ENCODE data around the gene FAM186B.

GRCh38 chr12:49542592-49543160, 62.8 kb downstream of the FAM186B start:
- no peak for TF ChIP-seq GATA2 (IDR thresholded peaks at IDR 0.05; ENCODE audit: low read depth, low read length)
- no peak for TF ChIP-seq GATA3 (IDR thresholded peaks at IDR 0.05; ENCODE audit: low read depth, low read length)

Measured in SH-SY5Y (cell line).